ENCODE measurements around the gene TMEM132D.

GRCh38 chr12:129328235-129328634 lies 575.6 kb downstream of the TMEM132D start:
- TF ChIP-seq POLR2AphosphoS5 (IDR thresholded peaks at IDR 0.05; ENCODE audit: insufficient read depth, low read depth, low read length) (no peak), CTCF (IDR thresholded peaks at IDR 0.05; ENCODE audit: extremely low read depth in 1 of 2, insufficient read depth in 1 of 2, low read depth in 1 of 2, low read length in 2 of 2) (no peak), EZH2 (IDR thresholded peaks at IDR 0.05; ENCODE audit: borderline replicate concordance, low read depth, low read length, severe bottlenecking) (no peak), POLR2A (IDR thresholded peaks at IDR 0.05; ENCODE audit: low read depth, low read length) (no peak), MAX (IDR thresholded peaks at IDR 0.05; ENCODE audit: insufficient read depth, insufficient read length) (no peak), FOS (IDR thresholded peaks at IDR 0.05; ENCODE audit: borderline replicate concordance, insufficient read depth, low read length) (no peak), MYC (IDR thresholded peaks at IDR 0.05; ENCODE audit: low read depth, low read length) (no peak), JUN (IDR thresholded peaks at IDR 0.05; ENCODE audit: borderline replicate concordance, insufficient read depth, insufficient read length, low read depth) (no peak)
